DND-41 (cell line): ENCODE data around the gene GUCY1A1.

ENCODE experiments used
- CTCF ChIP-seq: IDR thresholded peaks from 2 replicates; pipeline ENCODE4 v1.5.1; 2012; ENCODE audit warnings: borderline replicate concordance, low read length, moderate library complexity, mild to moderate bottlenecking; ENCODE audit not compliant: poor library complexity, severe bottlenecking; ENCODE audit errors: extremely low read depth
- EZH2 ChIP-seq: IDR thresholded peaks from 3 replicates; pipeline ENCODE4 v1.6.1; 2012; ENCODE audit warnings: borderline replicate concordance, low read depth, mild to moderate bottlenecking, moderate library complexity, low read length, inconsistent platforms; ENCODE audit not compliant: severe bottlenecking

GRCh38 chr4:155707251-155707650, 40.6 kb downstream of the GUCY1A1 start:
- TF ChIP-seq CTCF, result no peak
- no peak for TF ChIP-seq EZH2
